Mesothelial cell of epicardium (in vitro differentiated cells): ENCODE results near the gene MAP7. TPM values are rescaled to one million over a fixed set of nuclear protein-coding genes. Genes with fewer than 3 reads are reported as not detected.
A peak's percentile ranks its signal among the peaks of the same experiment; 100 is the strongest.

Source experiments
- DNase-seq, 2 experiments: peaks; one replicate each; pipeline ENCODE4 v3.0.0; 2021; ENCODE audit warnings: low spot score in 2 of 2; ENCODE audit not compliant: unreplicated experiment in 2 of 2
- H3K27ac Mint-ChIP-seq: 2 replicates; pipeline ENCODE4 v1.8.0; 2021; ENCODE audit warnings: mixed read lengths
- H3K27me3 Mint-ChIP-seq: 2 replicates; pipeline ENCODE4 v1.8.0; 2021; ENCODE audit warnings: low read depth, mixed read lengths
- H3K36me3 Mint-ChIP-seq: 2 replicates; pipeline ENCODE4 v1.8.0; 2021; ENCODE audit warnings: mixed read lengths
- H3K4me1 Mint-ChIP-seq: 2 replicates; pipeline ENCODE4 v1.8.0; 2021; ENCODE audit warnings: mixed read lengths
- H3K4me3 Mint-ChIP-seq: 2 replicates; pipeline ENCODE4 v1.8.0; 2021; ENCODE audit warnings: mild to moderate bottlenecking, moderate library complexity, mixed read lengths
- H3K9me3 Mint-ChIP-seq: 2 replicates; pipeline ENCODE4 v1.8.0; 2021; ENCODE audit warnings: mixed read lengths
- total RNA-seq: library from RNA; stranded (reverse); gene quantifications from 3 replicates; pipeline ENCODE4 v1.2.1, GENCODE V29; 2021
- TF ChIP-seq, protein P1 (sequence below): fragments of 200-600 bp; sonication (generic); IDR thresholded peaks from one replicate; pipeline ENCODE4 v1.5.0; 2021; ENCODE audit warnings: antibody characterized with exemption; ENCODE audit not compliant: unreplicated experiment

The MAP7 gene
- total RNA-seq, 1 donor from 2014 or later: 15.1 TPM

- Mint-ChIP-seq H3K27me3 (no peaks in the 10 kb centered on the region), H3K4me1 (peaks cover 12% of the 10 kb centered on the region), H3K27ac (peak overlapping the region; percentile 23), H3K9me3 (no peaks in the 10 kb centered on the region), H3K36me3 (peaks cover 2% of the 10 kb centered on the region), H3K4me3 (no peak overlapping the region)
- no peak for DNase-seq
- TF ChIP-seq, protein P1, sequence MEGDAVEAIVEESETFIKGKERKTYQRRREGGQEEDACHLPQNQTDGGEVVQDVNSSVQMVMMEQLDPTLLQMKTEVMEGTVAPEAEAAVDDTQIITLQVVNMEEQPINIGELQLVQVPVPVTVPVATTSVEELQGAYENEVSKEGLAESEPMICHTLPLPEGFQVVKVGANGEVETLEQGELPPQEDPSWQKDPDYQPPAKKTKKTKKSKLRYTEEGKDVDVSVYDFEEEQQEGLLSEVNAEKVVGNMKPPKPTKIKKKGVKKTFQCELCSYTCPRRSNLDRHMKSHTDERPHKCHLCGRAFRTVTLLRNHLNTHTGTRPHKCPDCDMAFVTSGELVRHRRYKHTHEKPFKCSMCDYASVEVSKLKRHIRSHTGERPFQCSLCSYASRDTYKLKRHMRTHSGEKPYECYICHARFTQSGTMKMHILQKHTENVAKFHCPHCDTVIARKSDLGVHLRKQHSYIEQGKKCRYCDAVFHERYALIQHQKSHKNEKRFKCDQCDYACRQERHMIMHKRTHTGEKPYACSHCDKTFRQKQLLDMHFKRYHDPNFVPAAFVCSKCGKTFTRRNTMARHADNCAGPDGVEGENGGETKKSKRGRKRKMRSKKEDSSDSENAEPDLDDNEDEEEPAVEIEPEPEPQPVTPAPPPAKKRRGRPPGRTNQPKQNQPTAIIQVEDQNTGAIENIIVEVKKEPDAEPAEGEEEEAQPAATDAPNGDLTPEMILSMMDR: no peak
Measured at GRCh38 chr6:136344420-136344819, 205.8 kb downstream of the MAP7 start.

- Mint-ChIP-seq H3K27ac (peak overlapping the region; percentile 39), H3K36me3 (peaks cover 2% of the 10 kb centered on the region), H3K4me1 (peaks cover 12% of the 10 kb centered on the region), H3K4me3 (no peak overlapping the region), H3K27me3 (no peaks in the 10 kb centered on the region), H3K9me3 (no peaks in the 10 kb centered on the region)
- TF ChIP-seq, protein P1: no peak
- no peak for DNase-seq
Measured at GRCh38 chr6:136343700-136344099, 206.5 kb downstream of the MAP7 start.

- Mint-ChIP-seq H3K27ac (no peak overlapping the region), H3K4me3 (no peak overlapping the region), H3K4me1 (peaks cover 12% of the 10 kb centered on the region), H3K9me3 (no peaks in the 10 kb centered on the region), H3K36me3 (peaks cover 2% of the 10 kb centered on the region), H3K27me3 (no peaks in the 10 kb centered on the region)
- no peak for DNase-seq
- TF ChIP-seq, protein P1: no peak
Measured at GRCh38 chr6:136343275-136343674, 206.9 kb downstream of the MAP7 start.

GRCh38 chr6:136341967-136342366 lies 208.3 kb downstream of the MAP7 start:
- TF ChIP-seq, protein P1: no peak
- Mint-ChIP-seq H3K4me3 (no peak overlapping the region), H3K36me3 (peaks cover 2% of the 10 kb centered on the region), H3K27ac (no peak overlapping the region), H3K9me3 (no peaks in the 10 kb centered on the region), H3K27me3 (no peaks in the 10 kb centered on the region), H3K4me1 (peaks cover 14% of the 10 kb centered on the region)
- DNase-seq: no peak

DNA sequence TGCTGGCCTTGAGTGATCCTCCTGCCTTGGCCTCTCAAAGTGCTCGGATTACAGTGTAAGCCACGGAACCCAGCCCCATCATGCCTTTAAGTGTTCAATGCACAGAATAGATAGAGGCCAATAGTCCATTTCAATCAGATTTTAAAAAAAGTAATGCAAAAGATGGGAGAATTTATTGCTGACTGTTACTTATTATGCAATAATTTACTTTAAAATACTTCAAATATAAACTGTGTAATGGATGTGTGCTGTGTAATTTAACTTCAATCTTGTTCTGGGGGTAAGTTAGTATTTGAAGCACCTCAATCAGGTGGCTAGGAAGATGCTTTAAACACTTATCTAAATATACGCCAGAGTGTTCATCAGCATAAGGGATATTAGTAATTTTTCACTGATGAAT lies 208.9 kb downstream of the MAP7 start:
- TF ChIP-seq, protein P1: no peak
- no peak overlapping the region for H3K27ac Mint-ChIP-seq
- H3K36me3 Mint-ChIP-seq: peaks cover 2% of the 10 kb centered on the region
- no peak for DNase-seq
- no peak overlapping the region for H3K4me3 Mint-ChIP-seq
- no peaks in the 10 kb centered on the region for H3K9me3 Mint-ChIP-seq
- peaks cover 17% of the 10 kb centered on the region for H3K4me1 Mint-ChIP-seq
- no peaks in the 10 kb centered on the region for H3K27me3 Mint-ChIP-seq

DNA sequence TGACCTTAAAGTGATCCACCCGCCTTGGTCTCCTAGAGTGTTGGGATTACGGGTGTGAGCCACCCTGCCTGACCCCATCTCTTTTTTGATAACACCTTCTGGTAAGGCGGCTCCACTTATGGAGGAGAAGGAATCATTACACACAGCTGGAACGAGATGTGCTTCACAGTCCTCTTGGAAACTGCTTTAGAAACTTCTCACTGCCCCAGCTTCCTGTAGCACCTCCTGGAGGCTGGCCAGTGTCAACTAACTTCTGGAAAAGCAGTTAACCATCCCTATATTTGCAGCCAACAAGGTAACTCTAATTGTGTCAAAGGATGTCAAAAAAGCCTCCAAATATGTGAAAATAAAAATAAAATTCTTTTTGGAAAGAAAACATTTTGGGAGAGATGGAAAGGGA lies 211.7 kb downstream of the MAP7 start:
- no peak overlapping the region for H3K27ac Mint-ChIP-seq
- no peak overlapping the region for H3K4me3 Mint-ChIP-seq
- TF ChIP-seq, protein P1: no peak
- DNase-seq: no peak
- no peaks in the 10 kb centered on the region for H3K9me3 Mint-ChIP-seq
- peaks cover 8% of the 10 kb centered on the region for H3K4me1 Mint-ChIP-seq
- H3K27me3 Mint-ChIP-seq: no peaks in the 10 kb centered on the region
- no peaks in the 10 kb centered on the region for H3K36me3 Mint-ChIP-seq
